ENCODE results near the gene CTAG1B.
"Not testable (repeated sequence)": the region's sequence is repeated elsewhere in the genome, so short reads cannot be mapped to it uniquely, and the experiment has no call there.

CTAG1B gene

DNA sequence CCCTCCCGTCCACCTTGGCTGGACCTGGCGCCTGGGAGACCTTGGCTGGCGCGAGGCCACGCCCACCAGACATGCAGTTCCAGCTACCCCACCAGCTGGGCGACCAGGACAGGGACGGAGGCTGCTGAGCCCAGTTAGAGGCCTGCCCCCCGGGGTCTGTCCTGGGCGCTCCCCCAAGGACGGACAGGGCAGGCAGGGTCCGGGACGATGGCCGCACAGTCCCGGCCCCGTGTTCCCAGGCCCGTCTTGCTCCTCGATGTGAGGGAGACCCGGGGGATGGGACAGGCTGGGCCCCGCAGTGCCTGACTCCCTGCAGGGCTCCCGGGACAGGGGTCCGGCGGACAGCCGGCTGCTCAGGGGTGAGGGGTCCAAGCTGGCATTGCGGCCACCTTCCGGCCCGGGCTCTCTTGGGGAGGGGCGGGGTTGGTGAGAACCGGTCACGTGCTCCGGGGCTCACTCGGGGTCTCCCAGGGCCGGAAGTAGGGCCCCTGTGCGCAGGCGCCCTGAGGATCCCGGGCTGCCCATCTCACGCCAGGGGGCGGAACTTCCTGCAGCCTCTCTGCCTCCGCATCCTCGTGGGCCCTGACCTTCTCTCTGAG is 34.4 kb downstream of the CTAG1B start, which contains the start of gene CTAG1A:
Gene CTAG1A (plus strand): TSS at position 549 of the 599 bp plus-strand sequence. CDS start 74 bp downstream, outside the sequence.
- DNase-seq (ENCODE audit: low read depth in 3 of 3) = not testable (repeated sequence)

DNA sequence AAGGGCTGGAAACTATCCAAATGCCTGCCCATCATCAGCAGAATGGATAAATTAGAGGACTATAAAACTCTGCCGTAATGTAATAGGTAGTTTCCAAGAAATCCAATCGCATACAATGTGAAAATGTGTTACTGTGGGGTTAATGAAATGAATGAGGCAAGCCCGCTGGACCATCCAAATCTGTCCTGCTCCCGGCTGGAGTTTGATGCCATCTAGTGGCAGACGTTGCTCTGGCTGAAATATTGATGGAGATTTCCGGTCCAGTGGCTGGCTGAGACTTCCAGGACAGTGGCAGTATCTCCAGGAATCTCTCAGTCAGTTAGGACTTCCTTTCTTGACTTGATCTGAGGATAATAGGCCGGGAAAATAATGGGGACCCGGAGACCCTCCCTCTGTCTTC is 36.1 kb downstream of the CTAG1B start:
- not testable (repeated sequence) for DNase-seq (ENCODE audit: low read depth in 3 of 3)

DNA sequence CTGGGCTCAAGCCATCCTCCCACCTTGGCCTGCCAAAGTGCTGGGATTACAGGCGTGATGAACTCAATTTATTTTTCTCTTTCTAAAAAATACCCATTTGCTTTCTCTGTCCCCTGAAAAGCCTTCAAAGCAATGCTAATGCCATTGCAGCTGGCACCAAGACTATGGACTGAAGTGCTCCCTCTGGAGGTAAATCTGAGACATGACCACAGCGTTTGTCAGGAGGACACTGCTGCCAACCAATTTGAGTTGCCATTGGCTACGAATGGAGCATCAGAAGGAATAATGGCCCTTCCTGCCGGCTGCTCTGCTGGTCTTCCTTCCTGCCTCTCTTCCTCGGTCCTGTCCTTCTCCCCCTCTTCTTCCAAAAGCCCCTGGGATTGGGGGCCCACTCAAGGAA is 44.0 kb downstream of the CTAG1B start:
- DNase-seq (ENCODE audit: low read depth in 3 of 3) = not testable (repeated sequence)

DNA sequence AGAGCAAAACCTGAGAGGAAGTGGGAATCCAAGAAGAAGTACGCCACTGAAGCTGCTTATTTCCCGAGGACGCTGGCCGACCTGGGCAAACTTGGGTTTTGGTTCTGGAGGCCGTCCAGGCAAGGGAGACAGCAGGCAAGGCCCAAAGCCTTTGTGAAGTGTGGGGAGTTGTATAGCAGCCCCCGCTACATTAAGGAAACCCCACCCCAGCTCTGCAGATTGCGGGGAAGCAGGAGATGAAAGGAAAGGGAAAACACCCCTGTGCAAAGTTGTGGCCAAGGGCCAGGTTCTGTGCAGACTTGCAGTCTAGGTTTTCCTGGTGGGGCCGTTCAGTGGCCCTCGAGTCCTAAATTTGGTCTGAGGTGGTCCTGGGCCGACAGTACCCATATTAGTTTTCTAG is 46.0 kb downstream of the CTAG1B start:
- DNase-seq (ENCODE audit: low read depth in 3 of 3) = not testable (repeated sequence)

DNA sequence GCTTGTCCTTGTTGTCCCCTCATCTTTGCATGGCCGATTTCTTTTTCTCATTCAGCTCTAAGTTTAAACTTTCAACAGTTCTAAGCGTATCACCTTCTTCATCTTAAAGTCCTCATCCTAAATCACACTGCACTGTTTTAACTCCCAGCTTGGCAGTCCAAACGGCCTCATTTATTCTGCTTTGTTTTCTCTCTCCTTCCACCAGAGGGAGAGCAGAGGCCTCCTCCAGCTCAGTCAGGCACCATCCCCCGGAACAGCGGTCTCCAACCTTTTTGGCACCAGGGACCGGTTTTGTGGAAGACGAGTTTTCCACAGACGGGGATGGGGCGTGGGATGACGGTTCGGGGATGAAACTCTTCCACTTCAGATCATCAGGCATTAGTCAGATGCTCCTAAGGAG is 48.7 kb downstream of the CTAG1B start:
- not testable (repeated sequence) for DNase-seq (ENCODE audit: low read depth in 3 of 3)
